MCF 10A (cell line): ENCODE measurements around the gene PHF13. TPM values are rescaled to one million over a fixed set of nuclear protein-coding genes. Genes with fewer than 3 reads are reported as not detected.

Experiments
- BruUV-seq: library from RNA; stranded (reverse); fragments of 400-500 nt; replicated peaks from 2 replicates; lab custom pipeline; 2021; lab: Mats Ljungman, UMichigan
- CTCF ChIA-PET: fragments of 300-600 bp; sonication (Branson Sonifier 250); formaldehyde crosslinking; extraction: SDS; loops from one replicate; lab custom pipeline; 2021; ENCODE audit warnings: antibody characterized with exemption, inconsistent platforms; lab: Yijun Ruan, JAX
- POLR2A ChIA-PET: fragments of 300-600, 350-650 bp; sonication (Branson Sonifier 250); formaldehyde crosslinking; extraction: SDS; loops from one replicate; lab custom pipeline; 2020; ENCODE audit warnings: antibody characterized with exemption, inconsistent platforms; lab: Yijun Ruan, JAX
- DNase-seq: peaks from one replicate; pipeline ENCODE4 v3.0.0-alpha.2; 2018; ENCODE audit not compliant: unreplicated experiment
- H3K27ac Mint-ChIP-seq: one replicate; pipeline ENCODE4 v1.8.0; 2022; ENCODE audit warnings: mild to moderate bottlenecking, low read depth, mixed read lengths; ENCODE audit not compliant: unreplicated experiment
- H3K27me3 Mint-ChIP-seq: one replicate; pipeline ENCODE4 v1.8.0; 2022; ENCODE audit warnings: mixed read lengths; ENCODE audit not compliant: insufficient read depth, unreplicated experiment
- H3K36me3 Mint-ChIP-seq: one replicate; pipeline ENCODE4 v1.8.0; 2022; ENCODE audit warnings: mild to moderate bottlenecking, moderate library complexity, mixed read lengths; ENCODE audit not compliant: insufficient read depth, unreplicated experiment
- H3K4me1 Mint-ChIP-seq: one replicate; pipeline ENCODE4 v1.8.0; 2022; ENCODE audit warnings: mixed read lengths; ENCODE audit not compliant: insufficient read depth, unreplicated experiment
- H3K4me3 Mint-ChIP-seq: one replicate; pipeline ENCODE4 v1.8.0; 2022; ENCODE audit warnings: mild to moderate bottlenecking, moderate library complexity, mixed read lengths; ENCODE audit not compliant: unreplicated experiment
- H3K9me3 Mint-ChIP-seq: one replicate; pipeline ENCODE4 v1.8.0; 2022; ENCODE audit warnings: mixed read lengths; ENCODE audit not compliant: unreplicated experiment
- CTCF ChIP-seq: fragments of 200-600 bp; IDR thresholded peaks from one replicate; pipeline ENCODE4 v1.8.0; 2022; ENCODE audit warnings: antibody characterized with exemption, mild to moderate bottlenecking; ENCODE audit not compliant: unreplicated experiment
- intact Hi-C: fragments of 100-400 bp; cut with micrococcal nuclease; formaldehyde crosslinking; loops from 2 replicates; pipeline ENCODE4 v1.14.1; 2022
- total RNA-seq: library from RNA; stranded (reverse); gene quantifications from 2 replicates; pipeline ENCODE4 v1.2.3, GENCODE V29; 2022

Gene PHF13
- total RNA-seq, 1 experiment from 2014 or later = 10.3 TPM

GRCh38 chr1:6652986-6653385 is 39.5 kb downstream of the PHF13 start:
- Mint-ChIP-seq H3K9me3 (no peaks in the 10 kb centered on the region), H3K27ac (no peak overlapping the region), H3K27me3 (no peaks in the 10 kb centered on the region), H3K4me3 (no peak overlapping the region), H3K36me3 (peaks cover 61% of the 10 kb centered on the region), H3K4me1 (no peaks in the 10 kb centered on the region)
- intact Hi-C loops = no loop called here
- no peak for TF ChIP-seq CTCF
- POLR2A ChIA-PET = no interaction called here
- DNase-seq = no peak
- no TSS peak for BruUV-seq
- CTCF ChIA-PET = interaction anchor here (1.0 kb wide), 1 partner anchor 13 kb away, joined by 3 read pairs; no protein-coding TSS in a partner anchor

- Mint-ChIP-seq H3K9me3 (no peaks in the 10 kb centered on the region), H3K4me1 (no peaks in the 10 kb centered on the region), H3K27ac (no peak overlapping the region), H3K4me3 (no peak overlapping the region), H3K36me3 (peaks cover 67% of the 10 kb centered on the region), H3K27me3 (no peaks in the 10 kb centered on the region)
- no TSS peak for BruUV-seq
- TF ChIP-seq CTCF = no peak
- POLR2A ChIA-PET = interaction anchor here (0.9 kb wide), 1 partner anchor 9 kb away, joined by 3 read pairs; no protein-coding TSS in a partner anchor
- DNase-seq = no peak
- intact Hi-C loops = no loop called here
- CTCF ChIA-PET = interaction anchor here (0.6 to 1.3 kb wide), 6 partner anchors 13 to 555 kb away, joined by 3 to 5 read pairs (median 3); no protein-coding TSS in a partner anchor
Observed at GRCh38 chr1:6653436-6654290, 40.1 kb downstream of the PHF13 start.

GRCh38 chr1:6657138-6657537 is 43.6 kb downstream of the PHF13 start:
- no peak overlapping the region for H3K27ac Mint-ChIP-seq
- H3K4me3 Mint-ChIP-seq = no peak overlapping the region
- BruUV-seq = no TSS peak
- H3K27me3 Mint-ChIP-seq = no peaks in the 10 kb centered on the region
- TF ChIP-seq CTCF = no peak
- ChIA-PET CTCF (interaction anchor here (0.6 kb wide), 2 partner anchors 44 to 181 kb away, joined by 3 read pairs; partner anchors contain the start of gene DNAJC11), POLR2A (interaction anchor here (0.6 to 0.7 kb wide), 2 partner anchors 10 to 120 kb away, joined by 3 to 4 read pairs; no protein-coding TSS in a partner anchor)
- peaks cover 48% of the 10 kb centered on the region for H3K36me3 Mint-ChIP-seq
- DNase-seq = no peak
- peaks cover 10% of the 10 kb centered on the region for H3K4me1 Mint-ChIP-seq
- intact Hi-C loops = no loop called here
- no peaks in the 10 kb centered on the region for H3K9me3 Mint-ChIP-seq

GRCh38 chr1:6658359-6659060 is 45.0 kb downstream of the PHF13 start:
- Mint-ChIP-seq H3K9me3 (no peaks in the 10 kb centered on the region), H3K27ac (no peak overlapping the region), H3K4me1 (peaks cover 10% of the 10 kb centered on the region), H3K36me3 (peaks cover 47% of the 10 kb centered on the region), H3K27me3 (no peaks in the 10 kb centered on the region), H3K4me3 (no peak overlapping the region)
- ChIA-PET CTCF (interaction anchor here (0.5 to 0.6 kb wide), 3 partner anchors 119 to 166 kb away, joined by 3 to 4 read pairs (median 3); no protein-coding TSS in a partner anchor), POLR2A (interaction anchor here (0.6 kb wide), 1 partner anchor 42 kb away, joined by 3 read pairs; no protein-coding TSS in a partner anchor)
- DNase-seq = no peak
- BruUV-seq = no TSS peak
- no peak for TF ChIP-seq CTCF
- intact Hi-C loops = no loop called here
